K562 (cell line): ENCODE results near the gene KIAA1958. TPM values are rescaled to one million over a fixed set of nuclear protein-coding genes. Genes with fewer than 3 reads are reported as not detected.

Experiments used
- ARID1B ChIP-seq: fragments of 450-650 bp; IDR thresholded peaks from 2 replicates; pipeline ENCODE4 v1.6.1; 2016; ENCODE audit warnings: antibody characterized with exemption, mild to moderate bottlenecking, inconsistent platforms
- HDGF ChIP-seq: fragments of 450-650 bp; IDR thresholded peaks from 2 replicates; pipeline ENCODE4 v1.6.1; 2016
- HMBOX1 ChIP-seq: sonication (generic); IDR thresholded peaks from 2 replicates; pipeline ENCODE4 v1.6.1; 2016
- MCM2 ChIP-seq: fragments of 450-650 bp; IDR thresholded peaks from 2 replicates; pipeline ENCODE4 v1.6.1; 2017; ENCODE audit warnings: low read depth, mild to moderate bottlenecking
- SNRNP70 ChIP-seq: fragments of 200-400 bp; formaldehyde crosslinking; optimal IDR thresholded peaks from 2 replicates; pipeline ENCODE3; 2017; ENCODE audit warnings: low read depth, low read length
- ZNF398 ChIP-seq: fragments of 250-450 bp; sonication (Bioruptor Pico); IDR thresholded peaks from 2 replicates; pipeline ENCODE4 v1.8.0; 2021; ENCODE audit warnings: moderate library complexity, mild to moderate bottlenecking, inconsistent platforms
- ZNF778 ChIP-seq: fragments of 450-650 bp; formaldehyde crosslinking; IDR thresholded peaks from 2 replicates; pipeline ENCODE4 v1.4.0; 2020; ENCODE audit warnings: mild to moderate bottlenecking, moderate library complexity
- polyA plus RNA-seq, 8 experiments: library from polyadenylated mRNA; depleted of rRNA in 4 of 8; stranded (reverse) in 5 of 8; unstranded in 3 of 8; fragments of >200 nt; fragmentation: Nextera tagmentation in 2 of 8; fragmentation: Illumina TruSeq in 1 of 8; extraction: Ambion mirVana in 2 of 8; extraction: Trizol in 1 of 8; gene quantifications; 2 replicates each; pipeline versions ENCODE4 v1.2.1 to v1.2.3, GENCODE V29; 2011 to 2014; ENCODE audit warnings: inconsistent platforms in 1 of 8, missing spikeins in 1 of 8
- total RNA-seq, 7 experiments: library from RNA; depleted of rRNA in 6 of 7; stranded (reverse); fragments of >200 nt in 6 of 7; fragmentation: Illumina TruSeq in 2 of 7; extraction: Trizol in 2 of 7; gene quantifications; 2 replicates each; pipeline versions ENCODE4 v1.2.1 to v1.2.3, GENCODE V29; 2011 to 2021; ENCODE audit warnings: low replicate concordance in 1 of 7
- TF ChIP-seq, protein P1 (sequence below): fragments of 450-650 bp; IDR thresholded peaks from 2 replicates; pipeline ENCODE4 v1.6.1; 2016; ENCODE audit warnings: antibody characterized with exemption

KIAA1958 gene
- total and polyA plus RNA-seq, 9 of the 15 experiments (the other 6 are each of a cell fraction or from before 2014, with no cell fraction given): 1.1 to 16.0 (median 10.1) TPM

DNA sequence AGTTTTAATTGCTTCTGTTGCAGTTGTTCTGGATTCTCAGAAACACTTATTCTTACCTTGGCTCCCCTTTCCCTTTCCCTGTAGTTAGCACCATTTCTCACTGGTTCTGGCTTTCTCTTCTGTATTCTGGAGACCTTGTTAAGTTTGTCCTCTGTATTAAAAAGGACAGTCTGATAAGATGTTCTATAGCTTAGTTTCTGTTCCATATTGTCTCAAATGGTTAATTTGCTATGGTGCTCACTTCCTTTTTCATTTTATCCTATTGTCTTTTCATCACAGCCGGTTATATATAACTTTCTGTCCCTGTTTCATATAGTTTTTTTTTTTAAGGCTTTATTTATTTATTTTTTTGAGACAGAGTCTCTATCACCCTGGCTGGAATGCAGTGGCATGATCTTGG, 41.4 kb upstream of the KIAA1958 start (continued):
- TF ChIP-seq ZNF398 (CRISPR knock-in tag) (no peak), HDGF (no peak), ARID1B (no peak), HMBOX1 (no peak), SNRNP70 (no peak), ZNF778 (CRISPR knock-in tag) (no peak), MCM2 (no peak)
- TF ChIP-seq, protein P1, sequence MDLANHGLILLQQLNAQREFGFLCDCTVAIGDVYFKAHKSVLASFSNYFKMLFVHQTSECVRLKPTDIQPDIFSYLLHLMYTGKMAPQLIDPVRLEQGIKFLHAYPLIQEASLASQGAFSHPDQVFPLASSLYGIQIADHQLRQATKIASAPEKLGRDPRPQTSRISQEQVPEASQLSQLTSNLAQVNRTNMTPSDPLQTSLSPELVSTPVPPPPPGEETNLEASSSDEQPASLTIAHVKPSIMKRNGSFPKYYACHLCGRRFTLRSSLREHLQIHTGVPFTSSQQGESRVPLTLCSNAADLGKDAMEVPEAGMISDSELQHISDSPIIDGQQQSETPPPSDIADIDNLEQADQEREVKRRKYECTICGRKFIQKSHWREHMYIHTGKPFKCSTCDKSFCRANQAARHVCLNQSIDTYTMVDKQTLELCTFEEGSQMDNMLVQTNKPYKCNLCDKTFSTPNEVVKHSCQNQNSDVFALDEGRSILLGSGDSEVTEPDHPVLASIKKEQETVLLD: no peak
